Measurements from ENCODE around the gene NPAS3.

DNA sequence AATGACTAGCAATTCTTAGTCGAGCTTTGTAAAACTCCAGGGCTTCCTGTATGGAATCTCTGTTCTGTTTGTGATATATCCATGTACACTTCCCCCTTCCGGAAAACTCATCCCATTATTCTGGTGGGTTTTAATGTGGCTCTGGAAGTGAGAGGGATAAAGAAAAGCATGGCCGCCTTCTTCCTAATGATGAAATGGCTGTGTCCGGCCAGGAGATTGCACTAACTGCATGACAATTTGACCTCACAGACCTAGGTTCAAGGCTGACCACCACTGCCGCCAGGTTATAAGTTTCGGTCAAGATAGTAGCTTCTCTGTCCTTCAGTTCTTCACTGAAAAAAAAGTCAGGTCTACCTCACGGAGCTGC is 41.0 kb upstream of the NPAS3 start:
- TF ChIP-seq SIN3A (IDR thresholded peaks at IDR 0.05; ENCODE audit: borderline replicate concordance, insufficient read depth, low read length), result no peak
- no peak for TF ChIP-seq POLR2AphosphoS5 (IDR thresholded peaks at IDR 0.05; ENCODE audit: low read depth, low read length)
- TF ChIP-seq, protein P1, sequence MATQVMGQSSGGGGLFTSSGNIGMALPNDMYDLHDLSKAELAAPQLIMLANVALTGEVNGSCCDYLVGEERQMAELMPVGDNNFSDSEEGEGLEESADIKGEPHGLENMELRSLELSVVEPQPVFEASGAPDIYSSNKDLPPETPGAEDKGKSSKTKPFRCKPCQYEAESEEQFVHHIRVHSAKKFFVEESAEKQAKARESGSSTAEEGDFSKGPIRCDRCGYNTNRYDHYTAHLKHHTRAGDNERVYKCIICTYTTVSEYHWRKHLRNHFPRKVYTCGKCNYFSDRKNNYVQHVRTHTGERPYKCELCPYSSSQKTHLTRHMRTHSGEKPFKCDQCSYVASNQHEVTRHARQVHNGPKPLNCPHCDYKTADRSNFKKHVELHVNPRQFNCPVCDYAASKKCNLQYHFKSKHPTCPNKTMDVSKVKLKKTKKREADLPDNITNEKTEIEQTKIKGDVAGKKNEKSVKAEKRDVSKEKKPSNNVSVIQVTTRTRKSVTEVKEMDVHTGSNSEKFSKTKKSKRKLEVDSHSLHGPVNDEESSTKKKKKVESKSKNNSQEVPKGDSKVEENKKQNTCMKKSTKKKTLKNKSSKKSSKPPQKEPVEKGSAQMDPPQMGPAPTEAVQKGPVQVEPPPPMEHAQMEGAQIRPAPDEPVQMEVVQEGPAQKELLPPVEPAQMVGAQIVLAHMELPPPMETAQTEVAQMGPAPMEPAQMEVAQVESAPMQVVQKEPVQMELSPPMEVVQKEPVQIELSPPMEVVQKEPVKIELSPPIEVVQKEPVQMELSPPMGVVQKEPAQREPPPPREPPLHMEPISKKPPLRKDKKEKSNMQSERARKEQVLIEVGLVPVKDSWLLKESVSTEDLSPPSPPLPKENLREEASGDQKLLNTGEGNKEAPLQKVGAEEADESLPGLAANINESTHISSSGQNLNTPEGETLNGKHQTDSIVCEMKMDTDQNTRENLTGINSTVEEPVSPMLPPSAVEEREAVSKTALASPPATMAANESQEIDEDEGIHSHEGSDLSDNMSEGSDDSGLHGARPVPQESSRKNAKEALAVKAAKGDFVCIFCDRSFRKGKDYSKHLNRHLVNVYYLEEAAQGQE (IDR thresholded peaks at IDR 0.05; ENCODE audit: insufficient read depth in 1 of 2, low read depth in 2 of 2, low read length in 2 of 2), result no peak

Measured in PFSK-1 (cell line).